Ovary (tissue), 9 donors: Measurements from ENCODE around the gene REXO4. TPM values are rescaled to one million over a fixed set of nuclear protein-coding genes. Genes with fewer than 3 reads are reported as not detected.

Experiments used
- DNase-seq, 5 donors: peaks; one replicate each; pipeline ENCODE4 v3.0.0-alpha.2; 2019 to 2020
- H3K27ac ChIP-seq, 2 donors: fragments of 200-600 bp; one replicate each; pipeline versions ENCODE4 v1.5.1 to v1.8.0; 2019 to 2022
- H3K27me3 ChIP-seq: fragments of 200-600 bp; one replicate; pipeline ENCODE4 v1.8.0; 2022
- H3K36me3 ChIP-seq: fragments of 200-600 bp; sonication (generic); one replicate; pipeline ENCODE4 v1.5.1; 2019
- H3K4me1 ChIP-seq: one replicate; pipeline ENCODE4 v1.8.1; 2013; ENCODE audit warnings: mild to moderate bottlenecking, moderate library complexity; ENCODE audit not compliant: insufficient read depth
- H3K4me3 ChIP-seq: fragments of 200-600 bp; sonication (generic); one replicate; pipeline ENCODE4 v1.5.1; 2017
- H3K9me3 ChIP-seq, 2 donors: fragments of 200-600 bp in 1 of 2; sonication (generic) in 1 of 2; one replicate each; pipeline versions ENCODE4 v1.5.1 to v1.8.1; 2013 to 2019; ENCODE audit warnings: mild to moderate bottlenecking in 1 of 2, moderate library complexity in 1 of 2
- EP300 ChIP-seq: sonication (generic); formaldehyde crosslinking; IDR thresholded peaks from one replicate; pipeline ENCODE4 v1.6.1; 2017; ENCODE audit warnings: antibody characterized with exemption
- POLR2A ChIP-seq: fragments of 450-650 bp; IDR thresholded peaks from one replicate; pipeline ENCODE4 v1.6.1; 2017; ENCODE audit warnings: antibody characterized with exemption, mild to moderate bottlenecking, moderate library complexity
- WGBS, 3 donors: extraction: QIAGEN DNeasy Blood & Tissue Kit in 1 of 3; methylation state at CpG; one replicate each; pipeline versions ENCODE4 v1.1.5 to v1.1.7; 2013 to 2017; 5-methylcytosine and 5-hydroxymethylcytosine counted together
- intact Hi-C, 4 donors: fragments of 100-400 bp; cut with DNase I; formaldehyde crosslinking; loops; one replicate each; pipeline versions ENCODE4 v1.11.0 to v1.15.1; 2022 to 2023
- polyA plus RNA-seq, 2 donors: library from polyadenylated mRNA; stranded (reverse); fragments of 200-250 nt in 1 of 2; fragments of 350-450 nt in 1 of 2; fragmentation: Illumina TruSeq in 1 of 2; extraction: RNeasy Lipid Tissue Mini Kit (QIAGEN cat#74804) in 1 of 2; gene quantifications; one replicate each; pipeline ENCODE4 v1.2.3, GENCODE V29; 2013 to 2014
- total RNA-seq, 7 donors: library from RNA; depleted of rRNA in 2 of 7; stranded (reverse); fragments of >200 nt in 2 of 7; fragmentation: NEBNext Ultra II Directional in 3 of 7; extraction: Animal tissue kit (Norgen Biotek cat#: 25700) in 3 of 7; gene quantifications; one replicate each; pipeline versions ENCODE4 v1.1.0 to v1.2.4, GENCODE V29; 2016 to 2023
- TF ChIP-seq, protein P1 (sequence below), 3 donors: fragments of 450-650 bp in 2 of 3; fragments of 200-600 bp in 1 of 3; IDR thresholded peaks; one replicate each; pipeline versions ENCODE4 v1.5.1 to v1.8.0; 2016 to 2022; ENCODE audit warnings: antibody characterized with exemption in 3 of 3, mild to moderate bottlenecking in 1 of 3
- donor health status: DM: no; HTN: no; CAD: no; lungs with moderate emphysema.
- donor health status: DM: no; HTN: no; CAD: no.
- donor health status: Bipolar disorder and iron deficiency.
- donor health status: DM: yes; HTN: yes; CAD: no.
- donor health status: DM: no; HTN: no; CAD: no.
- donor health status: DM: yes; HTN: yes; CAD: no.

Gene REXO4
- total and polyA plus RNA-seq, 9 donors = 15.9 to 31.0 (median 21.9) TPM

DNA sequence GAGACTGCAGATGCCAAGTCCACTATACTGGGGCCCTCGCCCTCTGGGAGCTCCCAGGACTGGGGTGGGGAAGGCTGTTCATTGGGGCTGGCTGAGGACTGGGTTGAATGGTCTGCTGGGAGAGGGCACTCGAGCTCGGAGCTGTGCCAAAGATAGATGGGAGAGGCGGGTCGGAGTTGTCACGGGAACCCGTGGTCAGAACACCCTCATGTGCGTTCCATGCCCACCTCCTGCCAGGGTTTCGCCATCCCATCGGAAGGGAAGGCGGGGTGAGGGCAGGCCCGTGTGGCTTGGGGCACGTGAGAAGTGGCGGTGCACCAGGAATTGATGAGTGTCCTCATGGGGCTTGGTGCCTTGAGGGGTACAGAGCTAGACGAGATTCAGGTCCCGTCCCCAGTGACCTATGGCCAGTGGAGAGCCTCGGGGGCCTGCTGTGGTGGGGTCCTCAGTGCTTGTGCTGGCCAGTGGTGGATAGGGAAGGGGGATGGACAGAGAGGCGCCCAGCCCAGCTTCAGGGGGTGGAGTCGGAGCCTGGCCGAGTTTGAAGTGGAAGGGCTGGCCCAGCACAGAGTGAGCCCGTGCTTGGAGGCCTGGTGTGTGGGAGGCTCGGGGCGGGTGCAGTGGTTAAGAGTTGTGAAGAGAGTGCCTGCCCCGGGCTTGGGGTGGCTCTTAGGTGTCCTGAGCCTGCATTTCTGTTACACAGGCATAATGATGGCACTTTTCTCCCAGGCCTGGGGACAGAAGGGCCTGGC, 46.2 kb upstream of the REXO4 start:
- Histone ChIP-seq H3K4me1 (peaks cover 3% of the 10 kb centered on the region), H3K9me3 (no peaks in the 10 kb centered on the region), H3K36me3 (no peaks in the 10 kb centered on the region), H3K27me3 (no peaks in the 10 kb centered on the region), H3K4me3 (no peak overlapping the region), H3K27ac (no peak overlapping the region)
- 67 to 74% (median 70%) methylated on average over 24 of the region's 24 CpGs for WGBS, 3 donors
- intact Hi-C loops = no loop called here
- no peak for TF ChIP-seq POLR2A
- no peak for TF ChIP-seq EP300
- TF ChIP-seq, protein P1, sequence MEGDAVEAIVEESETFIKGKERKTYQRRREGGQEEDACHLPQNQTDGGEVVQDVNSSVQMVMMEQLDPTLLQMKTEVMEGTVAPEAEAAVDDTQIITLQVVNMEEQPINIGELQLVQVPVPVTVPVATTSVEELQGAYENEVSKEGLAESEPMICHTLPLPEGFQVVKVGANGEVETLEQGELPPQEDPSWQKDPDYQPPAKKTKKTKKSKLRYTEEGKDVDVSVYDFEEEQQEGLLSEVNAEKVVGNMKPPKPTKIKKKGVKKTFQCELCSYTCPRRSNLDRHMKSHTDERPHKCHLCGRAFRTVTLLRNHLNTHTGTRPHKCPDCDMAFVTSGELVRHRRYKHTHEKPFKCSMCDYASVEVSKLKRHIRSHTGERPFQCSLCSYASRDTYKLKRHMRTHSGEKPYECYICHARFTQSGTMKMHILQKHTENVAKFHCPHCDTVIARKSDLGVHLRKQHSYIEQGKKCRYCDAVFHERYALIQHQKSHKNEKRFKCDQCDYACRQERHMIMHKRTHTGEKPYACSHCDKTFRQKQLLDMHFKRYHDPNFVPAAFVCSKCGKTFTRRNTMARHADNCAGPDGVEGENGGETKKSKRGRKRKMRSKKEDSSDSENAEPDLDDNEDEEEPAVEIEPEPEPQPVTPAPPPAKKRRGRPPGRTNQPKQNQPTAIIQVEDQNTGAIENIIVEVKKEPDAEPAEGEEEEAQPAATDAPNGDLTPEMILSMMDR (IDR thresholded peaks at IDR 0.05) = no peak
- DNase-seq = peak in 2 of 5 donors; percentile 23 to 65

DNA sequence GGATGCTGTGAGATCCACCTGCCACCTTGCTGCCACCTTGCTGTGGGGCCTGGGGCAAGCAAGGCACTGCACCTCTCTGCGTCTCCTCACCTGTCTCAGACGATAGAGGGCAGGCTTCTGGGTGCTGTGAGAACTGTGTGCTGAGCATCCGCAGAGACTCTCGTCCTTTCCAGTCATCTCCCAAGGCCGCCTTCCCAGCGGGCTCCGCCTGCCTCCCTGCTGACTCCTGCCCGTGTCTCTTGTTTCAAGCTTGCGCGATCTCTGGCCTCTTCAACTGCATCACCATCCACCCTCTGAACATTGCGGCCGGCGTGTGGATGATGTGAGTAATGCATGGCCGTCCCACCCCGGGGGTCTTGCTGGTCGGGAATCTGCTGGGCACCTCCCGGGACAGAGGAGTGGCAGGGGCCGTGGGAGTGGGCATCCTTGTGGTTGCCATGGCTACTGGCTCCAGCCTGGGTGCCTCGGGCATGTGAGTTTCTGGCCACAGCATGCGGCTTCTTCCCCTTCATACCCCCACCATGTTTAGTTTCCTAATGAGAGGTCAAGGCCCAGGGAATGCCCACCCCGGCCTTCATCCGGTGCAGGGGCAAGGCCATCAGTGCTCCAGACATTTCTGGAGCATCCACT, 45.5 kb upstream of the REXO4 start:
- intact Hi-C loops = no loop called here
- Histone ChIP-seq H3K27ac (no peak overlapping the region), H3K9me3 (no peaks in the 10 kb centered on the region), H3K4me1 (peaks cover 3% of the 10 kb centered on the region), H3K27me3 (no peaks in the 10 kb centered on the region), H3K36me3 (no peaks in the 10 kb centered on the region), H3K4me3 (no peak overlapping the region)
- DNase-seq = no peak
- 83 to 88% (median 88%) methylated on average over 22 of the region's 22 CpGs for WGBS, 3 donors
- TF ChIP-seq POLR2A (no peak), EP300 (no peak)
- TF ChIP-seq, protein P1 (IDR thresholded peaks at IDR 0.05) = no peak

DNA sequence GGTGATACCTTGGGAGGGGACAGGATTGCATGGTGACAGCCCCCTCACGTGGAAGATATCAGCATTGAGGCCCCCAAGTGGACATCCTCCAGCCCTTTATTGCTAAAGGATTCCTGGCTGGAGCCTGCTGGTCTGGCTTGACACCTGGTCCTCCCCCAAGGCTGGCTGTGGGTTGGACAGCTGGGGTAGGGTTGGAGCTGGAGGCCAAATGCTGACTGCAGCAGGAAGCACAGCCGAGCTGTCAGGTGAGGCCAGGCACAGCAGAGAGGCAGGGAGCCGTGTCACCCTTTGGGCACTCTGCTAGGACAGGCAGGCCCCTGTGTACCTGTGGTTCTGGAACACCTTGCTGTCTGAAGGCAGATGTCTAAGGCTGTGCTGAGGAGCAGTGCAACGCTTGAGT, 44.2 kb upstream of the REXO4 start:
- DNase-seq = no peak
- intact Hi-C loops = no loop called here
- no peak overlapping the region for H3K27ac ChIP-seq
- no peaks in the 10 kb centered on the region for H3K9me3 ChIP-seq
- H3K36me3 ChIP-seq = no peaks in the 10 kb centered on the region
- TF ChIP-seq POLR2A (no peak), EP300 (no peak)
- TF ChIP-seq, protein P1 (IDR thresholded peaks at IDR 0.05) = no peak
- WGBS, 3 donors = 67 to 78% (median 69%) methylated on average over 4 of the region's 4 CpGs
- H3K4me3 ChIP-seq = no peak overlapping the region
- H3K27me3 ChIP-seq = no peaks in the 10 kb centered on the region
- H3K4me1 ChIP-seq = peaks cover 3% of the 10 kb centered on the region

DNA sequence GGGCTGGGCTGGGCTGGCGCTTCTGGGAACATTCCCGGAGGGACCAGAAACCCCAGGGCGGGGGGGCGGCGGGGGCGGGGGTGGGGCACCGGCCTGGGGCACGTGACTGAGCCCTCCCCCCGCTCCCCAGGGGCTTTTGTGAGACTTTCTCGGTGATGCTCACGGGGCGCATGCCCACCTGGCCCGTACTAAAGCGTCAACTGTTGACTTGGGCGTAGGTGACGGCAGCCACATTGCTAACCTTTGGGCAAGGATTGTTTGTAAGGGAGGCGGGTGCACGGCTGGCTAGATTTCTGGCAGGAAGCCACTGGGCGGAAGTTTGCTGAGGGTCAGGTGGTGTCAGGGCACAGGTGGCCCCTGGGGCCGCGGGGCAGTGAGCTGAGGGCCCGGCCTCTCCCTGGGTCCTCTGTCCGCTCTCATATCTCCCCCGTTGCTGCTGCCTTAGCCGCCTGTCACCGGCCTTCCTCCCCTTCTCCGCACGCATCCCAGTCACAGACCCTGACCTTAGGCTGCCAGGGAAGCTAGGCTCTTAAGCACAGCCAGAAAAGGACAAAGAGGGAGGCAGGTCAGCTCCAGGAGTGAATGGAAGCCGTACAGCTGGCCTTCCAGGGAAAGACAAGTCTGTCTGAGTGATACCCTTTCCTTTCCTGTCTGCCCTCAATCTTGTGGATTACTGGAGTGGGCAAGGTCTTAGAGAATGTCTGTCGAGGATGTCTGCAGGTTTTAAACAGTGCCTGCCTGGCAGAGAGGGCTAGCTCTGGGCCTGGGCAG, 42.8 kb upstream of the REXO4 start:
- peak in 3 of 5 donors; percentile 76 to 80 (median 76) for DNase-seq
- H3K4me3 ChIP-seq = peak overlapping the region; percentile 59
- TF ChIP-seq POLR2A (no peak), EP300 (no peak)
- TF ChIP-seq, protein P1 (IDR thresholded peaks at IDR 0.05) = no peak
- H3K27me3 ChIP-seq = no peaks in the 10 kb centered on the region
- WGBS, 3 donors = 9 to 23% (median 18%) methylated on average over 22 to 30 of the region's 30 CpGs
- H3K27ac ChIP-seq = peak overlapping the region; percentile 79 to 97
- H3K4me1 ChIP-seq = peaks cover 3% of the 10 kb centered on the region
- H3K36me3 ChIP-seq = no peaks in the 10 kb centered on the region
- intact Hi-C loops = no loop called here
- H3K9me3 ChIP-seq = no peaks in the 10 kb centered on the region
